GM18526 (cell line): Measurements from ENCODE around the gene SMIM44.

Experiments used
- POLR2A ChIP-seq: IDR thresholded peaks from 3 replicates; pipeline ENCODE4 v1.6.1; 2011; ENCODE audit not compliant: insufficient read length; ENCODE audit errors: extremely low read depth

Gene SMIM44

GRCh38 chr19:3477506-3477905, 5.7 kb downstream of the SMIM44 start:
- no peak for TF ChIP-seq POLR2A

- TF ChIP-seq POLR2A, result no peak
Measured at GRCh38 chr19:3476830-3477229, 6.4 kb downstream of the SMIM44 start.

GRCh38 chr19:3475449-3475848, 7.8 kb downstream of the SMIM44 start:
- TF ChIP-seq POLR2A, result no peak

GRCh38 chr19:3474614-3475013, 8.6 kb downstream of the SMIM44 start:
- TF ChIP-seq POLR2A, result no peak

GRCh38 chr19:3474010-3474409, 9.2 kb downstream of the SMIM44 start:
- TF ChIP-seq POLR2A, result no peak

GRCh38 chr19:3471954-3472655, 11.1 kb downstream of the SMIM44 start:
- no peak for TF ChIP-seq POLR2A

GRCh38 chr19:3470500-3471128, 12.6 kb downstream of the SMIM44 start:
- TF ChIP-seq POLR2A, result no peak

GRCh38 chr19:3469638-3470499, 13.4 kb downstream of the SMIM44 start:
- no peak for TF ChIP-seq POLR2A

GRCh38 chr19:3468211-3468610, 15.0 kb downstream of the SMIM44 start:
- TF ChIP-seq POLR2A, result no peak

GRCh38 chr19:3467437-3468198, 15.6 kb downstream of the SMIM44 start:
- no peak for TF ChIP-seq POLR2A

GRCh38 chr19:3466635-3467034, 16.6 kb downstream of the SMIM44 start:
- no peak for TF ChIP-seq POLR2A

GRCh38 chr19:3465552-3465951, 17.7 kb downstream of the SMIM44 start:
- no peak for TF ChIP-seq POLR2A

GRCh38 chr19:3464587-3465235, 18.5 kb downstream of the SMIM44 start:
- no peak for TF ChIP-seq POLR2A

- TF ChIP-seq POLR2A, result no peak
Measured at GRCh38 chr19:3463714-3464586, 19.3 kb downstream of the SMIM44 start.
